Measurements from ENCODE around the gene KIF6.
A peak's percentile ranks its signal among the peaks of the same experiment; 100 is the strongest.

DNA sequence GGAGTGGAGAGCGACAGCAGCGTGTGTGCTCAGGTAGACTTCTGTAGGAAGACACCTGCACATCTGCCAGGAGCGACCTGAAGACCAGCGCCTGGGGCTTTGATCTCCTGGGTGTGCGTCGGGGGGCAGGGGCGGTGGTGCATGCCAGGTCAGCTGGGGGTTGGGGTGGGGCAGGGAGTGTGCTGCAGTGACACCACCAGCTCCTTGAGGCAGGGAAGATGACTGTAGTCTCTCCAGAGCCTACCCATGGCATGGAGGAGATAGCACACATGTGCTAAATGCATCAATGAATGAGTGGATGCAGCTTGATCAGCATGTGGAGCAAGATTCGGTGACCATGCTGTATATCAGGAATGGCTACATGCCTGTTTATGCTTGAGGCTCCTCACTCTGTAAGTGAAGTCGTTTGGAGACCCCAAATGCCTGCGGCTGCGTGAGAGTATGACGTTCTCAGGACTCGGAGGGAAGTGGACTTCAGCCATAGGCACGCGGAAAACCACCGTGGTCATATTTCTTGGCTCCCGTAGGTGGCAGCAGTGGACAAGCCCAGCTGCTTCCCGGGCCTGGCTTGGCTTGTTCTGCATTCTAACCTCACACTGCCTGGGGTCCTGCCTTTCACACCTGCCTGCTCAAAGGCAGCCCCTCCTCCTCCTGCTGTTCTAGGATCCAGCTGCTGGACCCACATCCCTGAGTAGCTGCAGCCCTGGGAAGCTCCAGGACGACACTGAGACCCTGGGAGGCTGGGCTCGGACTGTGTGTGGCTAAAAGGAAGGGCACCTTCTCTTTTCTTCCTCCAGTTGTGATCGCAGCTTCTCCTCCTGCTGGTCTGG, 363.3 kb downstream of the KIF6 start:
- TF ChIP-seq POLR2AphosphoS5 (IDR thresholded peaks at IDR 0.05): no peak
- TF ChIP-seq, protein P1, sequence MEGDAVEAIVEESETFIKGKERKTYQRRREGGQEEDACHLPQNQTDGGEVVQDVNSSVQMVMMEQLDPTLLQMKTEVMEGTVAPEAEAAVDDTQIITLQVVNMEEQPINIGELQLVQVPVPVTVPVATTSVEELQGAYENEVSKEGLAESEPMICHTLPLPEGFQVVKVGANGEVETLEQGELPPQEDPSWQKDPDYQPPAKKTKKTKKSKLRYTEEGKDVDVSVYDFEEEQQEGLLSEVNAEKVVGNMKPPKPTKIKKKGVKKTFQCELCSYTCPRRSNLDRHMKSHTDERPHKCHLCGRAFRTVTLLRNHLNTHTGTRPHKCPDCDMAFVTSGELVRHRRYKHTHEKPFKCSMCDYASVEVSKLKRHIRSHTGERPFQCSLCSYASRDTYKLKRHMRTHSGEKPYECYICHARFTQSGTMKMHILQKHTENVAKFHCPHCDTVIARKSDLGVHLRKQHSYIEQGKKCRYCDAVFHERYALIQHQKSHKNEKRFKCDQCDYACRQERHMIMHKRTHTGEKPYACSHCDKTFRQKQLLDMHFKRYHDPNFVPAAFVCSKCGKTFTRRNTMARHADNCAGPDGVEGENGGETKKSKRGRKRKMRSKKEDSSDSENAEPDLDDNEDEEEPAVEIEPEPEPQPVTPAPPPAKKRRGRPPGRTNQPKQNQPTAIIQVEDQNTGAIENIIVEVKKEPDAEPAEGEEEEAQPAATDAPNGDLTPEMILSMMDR (IDR thresholded peaks at IDR 0.05): peak; percentile 67 to 82 (median 72)
- TF ChIP-seq POLR2A (IDR thresholded peaks at IDR 0.05; ENCODE audit: low read depth): no peak
- TF ChIP-seq EP300 (IDR thresholded peaks at IDR 0.05): no peak

Measured in esophagus muscularis mucosa (tissue), 4 donors.